AG09319 (cell line): ENCODE data around the gene TCF4.

Experiments used
- DNase-seq: peaks from one replicate; pipeline ENCODE4 v3.0.0-alpha.2; 2010; ENCODE audit warnings: low read depth; ENCODE audit errors: extremely low read depth
- TF ChIP-seq, protein P1 (sequence below): IDR thresholded peaks from 2 replicates; pipeline ENCODE4 v1.5.1; 2011; ENCODE audit warnings: low read depth, mild to moderate bottlenecking, inconsistent platforms, low read length, moderate library complexity

TCF4 gene

DNA sequence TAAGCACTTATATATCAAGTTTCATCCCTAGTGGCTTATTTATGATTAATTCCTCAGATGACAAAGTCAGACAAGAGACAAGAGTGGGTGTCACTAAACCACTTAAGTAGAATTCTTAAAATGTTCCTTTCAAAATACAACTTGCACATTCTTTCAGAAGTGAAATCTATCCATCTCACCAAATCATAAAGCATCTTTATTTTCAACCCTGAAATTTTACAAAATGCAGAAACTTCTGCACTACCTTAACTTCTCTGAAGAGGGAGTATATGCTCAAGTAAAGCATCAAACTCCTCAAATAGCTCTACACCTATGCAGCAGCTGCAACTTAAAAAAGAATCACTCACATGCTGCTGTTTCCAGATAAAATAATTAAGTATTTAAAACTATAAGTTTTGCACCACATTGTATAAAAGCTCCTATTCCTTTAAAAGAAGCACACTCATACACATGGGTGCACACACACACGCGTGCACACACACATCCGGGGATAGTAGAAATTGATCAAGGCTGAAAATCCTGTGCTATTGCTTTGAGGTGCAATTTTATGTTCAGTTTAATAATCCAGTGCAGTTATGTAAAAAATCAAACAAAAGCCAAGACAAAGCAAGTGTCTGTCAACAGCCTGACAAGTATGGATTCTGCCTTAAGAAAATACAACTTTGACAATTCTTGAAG, 244.5 kb downstream of the TCF4 start:
- TF ChIP-seq, protein P1, sequence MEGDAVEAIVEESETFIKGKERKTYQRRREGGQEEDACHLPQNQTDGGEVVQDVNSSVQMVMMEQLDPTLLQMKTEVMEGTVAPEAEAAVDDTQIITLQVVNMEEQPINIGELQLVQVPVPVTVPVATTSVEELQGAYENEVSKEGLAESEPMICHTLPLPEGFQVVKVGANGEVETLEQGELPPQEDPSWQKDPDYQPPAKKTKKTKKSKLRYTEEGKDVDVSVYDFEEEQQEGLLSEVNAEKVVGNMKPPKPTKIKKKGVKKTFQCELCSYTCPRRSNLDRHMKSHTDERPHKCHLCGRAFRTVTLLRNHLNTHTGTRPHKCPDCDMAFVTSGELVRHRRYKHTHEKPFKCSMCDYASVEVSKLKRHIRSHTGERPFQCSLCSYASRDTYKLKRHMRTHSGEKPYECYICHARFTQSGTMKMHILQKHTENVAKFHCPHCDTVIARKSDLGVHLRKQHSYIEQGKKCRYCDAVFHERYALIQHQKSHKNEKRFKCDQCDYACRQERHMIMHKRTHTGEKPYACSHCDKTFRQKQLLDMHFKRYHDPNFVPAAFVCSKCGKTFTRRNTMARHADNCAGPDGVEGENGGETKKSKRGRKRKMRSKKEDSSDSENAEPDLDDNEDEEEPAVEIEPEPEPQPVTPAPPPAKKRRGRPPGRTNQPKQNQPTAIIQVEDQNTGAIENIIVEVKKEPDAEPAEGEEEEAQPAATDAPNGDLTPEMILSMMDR, result peak; percentile 70

DNA sequence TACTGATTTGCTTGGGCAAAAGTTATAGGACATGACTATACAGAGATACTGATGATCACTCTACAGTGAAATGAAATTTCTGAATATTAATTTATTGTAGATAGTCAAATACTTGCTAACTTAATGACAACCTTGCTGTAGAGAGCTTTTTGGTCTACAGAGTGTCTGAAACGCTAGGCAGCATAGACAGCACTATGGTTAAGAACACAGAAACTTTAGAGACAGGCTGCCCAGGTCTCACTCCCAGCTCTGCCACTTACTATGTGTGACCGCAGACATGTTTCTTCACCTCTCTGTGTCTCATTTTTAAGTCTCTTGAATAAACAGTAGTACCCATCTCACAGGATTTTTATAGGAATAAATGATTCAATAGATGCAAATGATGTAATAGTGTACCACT, 247.0 kb downstream of the TCF4 start:
- TF ChIP-seq, protein P1, result no peak
- no peak for DNase-seq

More for the DNA sequence above, 244.5 kb downstream of the TCF4 start:
- no peak for DNase-seq

DNA sequence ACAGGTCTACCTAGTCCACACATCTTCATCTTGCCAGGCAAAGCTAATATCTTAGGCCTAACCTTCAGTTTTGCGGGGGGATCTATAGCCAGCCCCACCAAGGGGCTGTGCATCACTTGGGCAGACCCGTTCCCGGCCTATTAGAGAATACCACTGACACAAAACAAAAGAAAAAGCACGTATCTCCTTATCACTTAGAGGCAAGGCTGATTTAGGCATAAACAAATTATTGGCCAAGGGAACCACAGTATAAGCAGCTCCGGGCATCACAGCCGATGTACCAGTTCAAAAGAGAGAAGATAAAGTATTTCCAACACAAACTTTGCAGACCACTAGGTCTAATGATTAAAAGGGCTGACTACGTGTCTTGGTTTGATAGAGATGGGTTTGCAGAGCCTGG, 248.0 kb downstream of the TCF4 start:
- TF ChIP-seq, protein P1, result no peak
- no peak for DNase-seq

DNA sequence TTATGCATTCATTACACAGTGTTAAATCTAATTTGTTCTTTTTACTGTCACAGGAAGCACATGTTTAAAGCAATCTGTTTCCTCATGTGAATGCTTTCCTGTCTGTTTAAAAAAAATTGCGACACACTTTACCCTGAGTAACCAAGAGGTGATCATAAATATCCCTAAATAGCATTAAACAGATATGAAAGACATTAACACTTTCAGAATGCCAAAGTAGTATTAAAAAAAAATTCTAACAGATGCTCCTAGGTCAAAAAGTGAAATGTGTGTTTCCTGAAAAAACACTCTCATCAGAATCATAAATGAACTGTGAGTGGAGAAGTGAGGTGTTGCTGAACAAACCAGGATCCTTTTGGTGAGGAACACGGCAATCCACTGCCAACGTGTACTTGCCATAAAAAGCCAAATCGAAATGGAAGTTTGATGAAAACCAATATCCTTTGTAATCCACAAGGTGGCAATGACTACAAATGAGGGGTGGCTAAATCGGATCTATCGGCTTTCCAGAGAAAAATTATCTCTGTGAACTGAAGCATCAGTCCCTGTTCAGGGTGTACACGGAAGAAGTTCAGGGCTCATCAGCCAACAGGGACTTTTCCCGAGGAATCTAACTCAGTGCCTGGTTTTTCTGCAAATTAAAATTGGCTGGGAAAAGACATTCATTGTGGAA, 248.9 kb downstream of the TCF4 start:
- DNase-seq, result no peak
- TF ChIP-seq, protein P1, result peak; percentile 12

DNA sequence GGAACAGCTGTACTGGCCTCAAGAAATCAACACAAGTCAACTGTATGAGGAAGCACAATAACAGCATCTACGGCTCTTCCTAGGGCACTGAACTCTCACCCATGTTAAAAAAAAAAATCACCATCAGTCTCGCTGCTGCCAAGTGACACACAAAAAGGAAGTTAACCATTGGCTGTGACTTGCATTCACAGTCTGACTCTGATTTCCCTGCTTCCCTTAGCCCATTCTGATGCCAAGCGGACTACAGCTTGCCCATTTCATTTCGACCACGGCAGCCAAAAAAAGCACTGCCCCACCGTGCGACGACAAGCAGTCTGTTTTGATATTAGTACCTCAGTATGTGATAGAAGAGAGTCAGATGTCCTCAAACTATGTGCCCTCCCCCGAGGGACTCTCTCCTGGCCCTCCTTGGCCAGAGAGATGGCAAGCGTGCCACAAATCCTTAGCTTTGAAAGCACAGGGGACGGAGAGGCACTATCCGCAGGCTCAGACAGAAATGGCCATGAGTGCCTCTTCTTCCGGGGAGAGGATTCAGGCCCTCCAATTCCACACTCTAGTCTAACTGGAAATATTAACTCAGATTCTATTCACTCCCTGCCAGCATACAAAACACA, 250.0 kb downstream of the TCF4 start:
- no peak for DNase-seq
- TF ChIP-seq, protein P1, result no peak

DNA sequence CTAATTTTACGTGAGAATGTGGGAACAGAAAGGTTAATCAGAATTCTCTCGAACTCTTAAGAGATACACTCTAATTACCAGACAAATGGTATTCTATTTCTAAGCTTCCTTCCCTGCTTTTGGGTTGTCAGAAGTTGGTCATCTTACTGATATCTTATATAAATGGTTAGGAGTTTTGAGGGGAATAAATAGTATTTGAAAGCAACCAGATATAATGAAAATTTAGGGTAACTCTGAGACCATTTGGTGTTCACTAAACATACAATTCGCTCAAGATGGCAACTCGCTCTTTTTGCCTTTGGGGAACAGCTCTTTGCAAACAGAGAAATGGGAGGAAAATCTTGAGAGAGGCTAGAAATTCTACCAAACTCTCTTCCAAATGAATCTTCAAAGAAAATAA, 250.9 kb downstream of the TCF4 start:
- DNase-seq, result no peak
- TF ChIP-seq, protein P1, result no peak
